K562 (cell line): ENCODE results near the gene EFHC1. TPM values are rescaled to one million over a fixed set of nuclear protein-coding genes. Genes with fewer than 3 reads are reported as not detected.

Experiments
- CREBBP ChIP-seq: IDR thresholded peaks from one replicate; pipeline ENCODE4 v1.6.1; 2012; ENCODE audit warnings: low read depth, mild to moderate bottlenecking, control low read depth, inconsistent platforms, low read length
- DPF2 ChIP-seq: fragments of 450-650 bp; IDR thresholded peaks from 2 replicates; pipeline ENCODE4 v1.6.1; 2016
- FOXJ3 ChIP-seq: sonication (generic); formaldehyde crosslinking; IDR thresholded peaks from 2 replicates; pipeline ENCODE4 v1.4.0; 2020; ENCODE audit warnings: mild to moderate bottlenecking, missing genetic modification reagents
- KDM5B ChIP-seq: fragments of 200-600 bp; sonication (generic); IDR thresholded peaks from 2 replicates; pipeline ENCODE4 v1.6.1; 2012; ENCODE audit warnings: low read depth, mild to moderate bottlenecking, moderate library complexity, low read length, control low read depth, inconsistent platforms; ENCODE audit not compliant: insufficient replicate concordance
- NFRKB ChIP-seq: fragments of 450-650 bp; IDR thresholded peaks from 2 replicates; pipeline ENCODE4 v1.6.1; 2016; ENCODE audit warnings: low read depth
- NFXL1 ChIP-seq: fragments of 450-650 bp; formaldehyde crosslinking; IDR thresholded peaks from 2 replicates; pipeline ENCODE4 v1.4.0; 2021; ENCODE audit warnings: mild to moderate bottlenecking
- NUFIP1 ChIP-seq: fragments of 450-650 bp; IDR thresholded peaks from 2 replicates; pipeline ENCODE4 v1.6.1; 2018; ENCODE audit not compliant: partially characterized antibody
- SIN3B ChIP-seq: fragments of 450-650 bp; IDR thresholded peaks from 2 replicates; pipeline ENCODE4 v1.6.1; 2017; ENCODE audit warnings: low read depth, mild to moderate bottlenecking, moderate library complexity
- TBL1XR1 ChIP-seq, 2 experiments: IDR thresholded peaks; 2 replicates each; pipeline ENCODE4 v1.6.1; 2012; ENCODE audit warnings: improper control_type of control experiment in 2 of 2, low read length in 2 of 2, mild to moderate bottlenecking in 1 of 2
- TEAD4 ChIP-seq, 2 experiments: sonication (generic) in 1 of 2; formaldehyde crosslinking in 1 of 2; IDR thresholded peaks; 2 replicates each; pipeline versions ENCODE4 v1.6.1 to v1.8.0; 2012 to 2022; ENCODE audit warnings: borderline replicate concordance in 1 of 2, inconsistent platforms in 1 of 2, low read length in 1 of 2, mild to moderate bottlenecking in 1 of 2, missing genetic modification reagents in 1 of 2
- THRAP3 ChIP-seq: fragments of 450-650 bp; IDR thresholded peaks from 2 replicates; pipeline ENCODE4 v1.6.1; 2016; ENCODE audit warnings: mild to moderate bottlenecking, inconsistent platforms, borderline replicate concordance
- YY1 ChIP-seq, 3 experiments: IDR thresholded peaks; 2 replicates each; pipeline ENCODE4 v1.6.1; 2011; ENCODE audit warnings: low read length in 2 of 3, mild to moderate bottlenecking in 2 of 3, moderate library complexity in 2 of 3, borderline replicate concordance in 1 of 3, control low read depth in 1 of 3, low read depth in 1 of 3; ENCODE audit not compliant: insufficient read depth in 3 of 3, insufficient replicate concordance in 2 of 3, control insufficient read depth in 1 of 3, insufficient read length in 1 of 3; ENCODE audit errors: extremely low read depth in 1 of 3
- ZC3H8 ChIP-seq: fragments of 450-650 bp; IDR thresholded peaks from 2 replicates; pipeline ENCODE4 v1.6.1; 2017
- ZFP30 ChIP-seq: fragments of 250-450 bp; sonication (Bioruptor Pico); IDR thresholded peaks from 2 replicates; pipeline ENCODE4 v1.8.0; 2022; ENCODE audit warnings: moderate library complexity, mild to moderate bottlenecking, inconsistent platforms, borderline replicate concordance
- ZNF197 ChIP-seq: fragments of 200-800 bp; sonication (Bioruptor generic); IDR thresholded peaks from 2 replicates; pipeline ENCODE4 v1.6.1; 2016; ENCODE audit warnings: low read depth, missing genetic modification characterization, missing compliant biosample characterization
- ZNF707 ChIP-seq: fragments of 250-450 bp; sonication (Bioruptor Pico); conservative IDR thresholded peaks from 2 replicates; pipeline ENCODE4 v1.8.0; 2022; ENCODE audit warnings: inconsistent platforms, mild to moderate bottlenecking, moderate library complexity
- ZNF76 ChIP-seq: fragments of 250-450 bp; sonication (Bioruptor Pico); IDR thresholded peaks from 2 replicates; pipeline ENCODE4 v1.4.0; 2020; ENCODE audit warnings: mild to moderate bottlenecking, moderate library complexity, borderline replicate concordance
- polyA plus RNA-seq, 8 experiments: library from polyadenylated mRNA; depleted of rRNA in 4 of 8; stranded (reverse) in 5 of 8; unstranded in 3 of 8; fragments of >200 nt; fragmentation: Nextera tagmentation in 2 of 8; fragmentation: Illumina TruSeq in 1 of 8; extraction: Ambion mirVana in 2 of 8; extraction: Trizol in 1 of 8; gene quantifications; 2 replicates each; pipeline versions ENCODE4 v1.2.1 to v1.2.3, GENCODE V29; 2011 to 2014; ENCODE audit warnings: inconsistent platforms in 1 of 8, missing spikeins in 1 of 8
- total RNA-seq, 7 experiments: library from RNA; depleted of rRNA in 6 of 7; stranded (reverse); fragments of >200 nt in 6 of 7; fragmentation: Illumina TruSeq in 2 of 7; extraction: Trizol in 2 of 7; gene quantifications; 2 replicates each; pipeline versions ENCODE4 v1.2.1 to v1.2.3, GENCODE V29; 2011 to 2021; ENCODE audit warnings: low replicate concordance in 1 of 7
- TF ChIP-seq, protein P1 (sequence below): fragments of 450-650 bp; IDR thresholded peaks from 2 replicates; pipeline ENCODE4 v1.6.1; 2016
- TF ChIP-seq, protein P2 (sequence below): fragments of 450-650 bp; IDR thresholded peaks from 2 replicates; pipeline ENCODE4 v1.7.1; 2018; ENCODE audit warnings: mild to moderate bottlenecking, low read depth; ENCODE audit not compliant: partially characterized antibody
- TF ChIP-seq, protein P3 (sequence below): fragments of 450-650 bp; conservative IDR thresholded peaks from 2 replicates; pipeline ENCODE4 v1.6.1; 2016; ENCODE audit warnings: missing genetic modification characterization, low read depth, mild to moderate bottlenecking, control low read depth, missing compliant biosample characterization

EFHC1 gene
- total and polyA plus RNA-seq, 9 of the 15 experiments (the other 6 are each of a cell fraction or from before 2014, with no cell fraction given): 9.5 to 31.0 (median 14.9) TPM

DNA sequence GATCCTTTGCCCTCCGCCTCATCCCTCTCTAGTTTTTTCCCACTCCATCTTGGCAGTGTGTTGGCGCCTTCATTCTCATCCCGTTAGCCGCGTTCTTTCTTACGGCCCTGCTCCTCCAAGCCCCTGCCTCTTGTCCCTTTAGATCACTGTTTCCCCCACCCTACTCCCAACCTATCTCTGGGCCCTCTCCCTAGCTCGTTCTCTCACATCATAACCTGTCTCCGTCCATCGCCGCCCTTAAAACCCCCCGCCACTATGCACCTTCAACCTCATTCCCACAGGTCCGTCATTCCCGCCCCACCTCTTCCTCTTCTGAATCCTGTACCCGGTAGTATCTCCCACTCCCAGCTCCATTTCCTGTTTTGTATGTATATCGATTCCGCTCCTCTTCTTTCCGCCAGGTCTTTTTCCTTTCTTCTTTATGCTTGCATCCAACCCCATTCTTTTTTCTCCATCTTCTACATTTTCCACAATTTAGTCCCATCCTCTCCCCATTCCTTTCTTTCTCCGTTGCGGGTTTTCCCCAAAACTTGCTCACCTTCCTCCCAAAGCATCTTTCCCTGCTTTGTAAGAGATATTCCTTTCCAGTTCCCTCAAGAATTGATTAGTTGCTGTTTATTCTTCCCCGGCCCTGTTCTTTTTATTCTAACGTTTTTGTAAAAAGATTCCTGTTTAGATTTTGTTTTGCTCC, 671 bp downstream of the EFHC1 start (continued):
- no peak for TF ChIP-seq YY1 (IDR thresholded peaks at IDR 0.05; ENCODE audit: borderline replicate concordance in 1 of 3, control insufficient read depth in 1 of 3, extremely low read depth in 1 of 3, insufficient read depth in 3 of 3, insufficient read length in 1 of 3, insufficient replicate concordance in 2 of 3, low read depth in 1 of 3, low read length in 2 of 3)
- no peak for TF ChIP-seq SIN3B
- no peak for TF ChIP-seq KDM5B
- TF ChIP-seq THRAP3: no peak
- peak; percentile 77 for TF ChIP-seq NFRKB
- TF ChIP-seq, protein P1, sequence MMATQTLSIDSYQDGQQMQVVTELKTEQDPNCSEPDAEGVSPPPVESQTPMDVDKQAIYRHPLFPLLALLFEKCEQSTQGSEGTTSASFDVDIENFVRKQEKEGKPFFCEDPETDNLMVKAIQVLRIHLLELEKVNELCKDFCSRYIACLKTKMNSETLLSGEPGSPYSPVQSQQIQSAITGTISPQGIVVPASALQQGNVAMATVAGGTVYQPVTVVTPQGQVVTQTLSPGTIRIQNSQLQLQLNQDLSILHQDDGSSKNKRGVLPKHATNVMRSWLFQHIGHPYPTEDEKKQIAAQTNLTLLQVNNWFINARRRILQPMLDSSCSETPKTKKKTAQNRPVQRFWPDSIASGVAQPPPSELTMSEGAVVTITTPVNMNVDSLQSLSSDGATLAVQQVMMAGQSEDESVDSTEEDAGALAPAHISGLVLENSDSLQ: peak; percentile 11; the same call in 1 of the 2 replicates
- TF ChIP-seq TBL1XR1 (IDR thresholded peaks at IDR 0.05; ENCODE audit: low read length in 2 of 2): no peak
- no peak for TF ChIP-seq ZC3H8
- TF ChIP-seq NFXL1 (CRISPR knock-in tag): no peak
- no peak for TF ChIP-seq NUFIP1
- 0 out of 2 replicates have a peak, but pooled peaks have one; percentile 46 for TF ChIP-seq DPF2
- no peak for TF ChIP-seq CREBBP
- no peak for TF ChIP-seq FOXJ3 (CRISPR knock-in tag)
- no peak for TF ChIP-seq TEAD4 (IDR thresholded peaks at IDR 0.05; ENCODE audit: low read length)
- no peak for TF ChIP-seq TEAD4 (CRISPR knock-in tag; IDR thresholded peaks at IDR 0.05; ENCODE audit: borderline replicate concordance)
- no peak for TF ChIP-seq ZNF197 (CRISPR knock-in tag)
- no peak for TF ChIP-seq ZFP30 (CRISPR knock-in tag)
- TF ChIP-seq, protein P2, sequence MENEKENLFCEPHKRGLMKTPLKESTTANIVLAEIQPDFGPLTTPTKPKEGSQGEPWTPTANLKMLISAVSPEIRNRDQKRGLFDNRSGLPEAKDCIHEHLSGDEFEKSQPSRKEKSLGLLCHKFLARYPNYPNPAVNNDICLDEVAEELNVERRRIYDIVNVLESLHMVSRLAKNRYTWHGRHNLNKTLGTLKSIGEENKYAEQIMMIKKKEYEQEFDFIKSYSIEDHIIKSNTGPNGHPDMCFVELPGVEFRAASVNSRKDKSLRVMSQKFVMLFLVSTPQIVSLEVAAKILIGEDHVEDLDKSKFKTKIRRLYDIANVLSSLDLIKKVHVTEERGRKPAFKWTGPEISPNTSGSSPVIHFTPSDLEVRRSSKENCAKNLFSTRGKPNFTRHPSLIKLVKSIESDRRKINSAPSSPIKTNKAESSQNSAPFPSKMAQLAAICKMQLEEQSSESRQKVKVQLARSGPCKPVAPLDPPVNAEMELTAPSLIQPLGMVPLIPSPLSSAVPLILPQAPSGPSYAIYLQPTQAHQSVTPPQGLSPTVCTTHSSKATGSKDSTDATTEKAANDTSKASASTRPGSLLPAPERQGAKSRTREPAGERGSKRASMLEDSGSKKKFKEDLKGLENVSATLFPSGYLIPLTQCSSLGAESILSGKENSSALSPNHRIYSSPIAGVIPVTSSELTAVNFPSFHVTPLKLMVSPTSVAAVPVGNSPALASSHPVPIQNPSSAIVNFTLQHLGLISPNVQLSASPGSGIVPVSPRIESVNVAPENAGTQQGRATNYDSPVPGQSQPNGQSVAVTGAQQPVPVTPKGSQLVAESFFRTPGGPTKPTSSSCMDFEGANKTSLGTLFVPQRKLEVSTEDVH: no peak
- no peak for TF ChIP-seq ZNF76 (CRISPR knock-in tag)
- TF ChIP-seq ZNF707 (CRISPR knock-in tag): no peak
- TF ChIP-seq, protein P3, sequence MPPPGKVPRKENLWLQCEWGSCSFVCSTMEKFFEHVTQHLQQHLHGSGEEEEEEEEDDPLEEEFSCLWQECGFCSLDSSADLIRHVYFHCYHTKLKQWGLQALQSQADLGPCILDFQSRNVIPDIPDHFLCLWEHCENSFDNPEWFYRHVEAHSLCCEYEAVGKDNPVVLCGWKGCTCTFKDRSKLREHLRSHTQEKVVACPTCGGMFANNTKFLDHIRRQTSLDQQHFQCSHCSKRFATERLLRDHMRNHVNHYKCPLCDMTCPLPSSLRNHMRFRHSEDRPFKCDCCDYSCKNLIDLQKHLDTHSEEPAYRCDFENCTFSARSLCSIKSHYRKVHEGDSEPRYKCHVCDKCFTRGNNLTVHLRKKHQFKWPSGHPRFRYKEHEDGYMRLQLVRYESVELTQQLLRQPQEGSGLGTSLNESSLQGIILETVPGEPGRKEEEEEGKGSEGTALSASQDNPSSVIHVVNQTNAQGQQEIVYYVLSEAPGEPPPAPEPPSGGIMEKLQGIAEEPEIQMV (tag): 0 out of 2 replicates have a peak, but pooled peaks have one; percentile 11
